ENCODE measurements around the gene TGM1.

TGM1 gene

DNA sequence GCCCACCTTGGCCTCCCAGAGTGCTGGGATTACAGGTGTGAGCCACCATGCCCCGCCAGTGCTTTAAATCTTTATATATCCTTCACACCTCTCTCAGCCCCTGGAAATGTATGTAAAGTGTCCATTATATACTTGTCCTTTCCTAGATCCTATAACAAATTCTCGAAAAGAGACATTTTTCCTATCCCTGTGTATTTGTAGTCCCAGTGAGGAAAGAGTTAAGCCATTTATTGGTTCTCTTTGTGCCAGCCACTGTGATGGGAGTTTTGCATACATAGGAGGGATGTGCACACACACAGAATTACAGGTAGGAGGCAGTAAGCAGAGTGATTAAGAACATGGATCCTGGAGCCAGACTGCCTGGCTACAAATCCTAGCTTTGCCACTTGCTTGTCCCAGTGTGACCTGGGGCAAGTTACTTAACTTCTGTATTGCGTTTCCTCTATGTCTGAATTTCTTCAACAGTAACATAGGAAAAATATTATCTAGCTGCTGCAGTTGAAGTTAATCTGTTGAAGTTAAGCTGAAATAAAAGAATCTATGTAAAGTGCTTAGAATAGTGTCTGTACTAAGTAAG, 10.5 kb upstream of the TGM1 start:
- no peak for DNase-seq (ENCODE audit: low spot score)
- POLR2A ChIA-PET (ENCODE audit: low non-redundant PET): interaction anchor here (0.6 to 0.9 kb wide), 2 partner anchors 11 to 182 kb away, joined by 3 to 4 read pairs; no protein-coding TSS in a partner anchor
- TF ChIP-seq, protein P1, sequence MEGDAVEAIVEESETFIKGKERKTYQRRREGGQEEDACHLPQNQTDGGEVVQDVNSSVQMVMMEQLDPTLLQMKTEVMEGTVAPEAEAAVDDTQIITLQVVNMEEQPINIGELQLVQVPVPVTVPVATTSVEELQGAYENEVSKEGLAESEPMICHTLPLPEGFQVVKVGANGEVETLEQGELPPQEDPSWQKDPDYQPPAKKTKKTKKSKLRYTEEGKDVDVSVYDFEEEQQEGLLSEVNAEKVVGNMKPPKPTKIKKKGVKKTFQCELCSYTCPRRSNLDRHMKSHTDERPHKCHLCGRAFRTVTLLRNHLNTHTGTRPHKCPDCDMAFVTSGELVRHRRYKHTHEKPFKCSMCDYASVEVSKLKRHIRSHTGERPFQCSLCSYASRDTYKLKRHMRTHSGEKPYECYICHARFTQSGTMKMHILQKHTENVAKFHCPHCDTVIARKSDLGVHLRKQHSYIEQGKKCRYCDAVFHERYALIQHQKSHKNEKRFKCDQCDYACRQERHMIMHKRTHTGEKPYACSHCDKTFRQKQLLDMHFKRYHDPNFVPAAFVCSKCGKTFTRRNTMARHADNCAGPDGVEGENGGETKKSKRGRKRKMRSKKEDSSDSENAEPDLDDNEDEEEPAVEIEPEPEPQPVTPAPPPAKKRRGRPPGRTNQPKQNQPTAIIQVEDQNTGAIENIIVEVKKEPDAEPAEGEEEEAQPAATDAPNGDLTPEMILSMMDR (conservative IDR thresholded peaks at IDR 0.05; ENCODE audit: low read depth): no peak
- CTCF ChIA-PET: interaction anchor here (0.5 to 1.3 kb wide), 2 partner anchors 16 to 24 kb away, joined by 3 to 4 read pairs; no protein-coding TSS in a partner anchor
- peak overlapping the region; percentile 91 for H3K27ac ChIP-seq

GRCh38 chr14:24272467-24272866, 9.5 kb upstream of the TGM1 start:
- no peak overlapping the region for H3K27ac ChIP-seq
- CTCF ChIA-PET: interaction anchor here (0.6 to 1.0 kb wide), 3 partner anchors 9 to 114 kb away, joined by 3 read pairs; no protein-coding TSS in a partner anchor
- no peak for DNase-seq (ENCODE audit: low spot score)
- POLR2A ChIA-PET (ENCODE audit: low non-redundant PET): interaction anchor here (2.1 kb wide), 1 partner anchor 30 kb away, joined by 12 read pairs; the partner anchor contains the start of gene TINF2
- TF ChIP-seq, protein P1 (conservative IDR thresholded peaks at IDR 0.05; ENCODE audit: low read depth): no peak

- ChIA-PET POLR2A (ENCODE audit: low non-redundant PET) (interaction anchor here (2.1 kb wide), 1 partner anchor 30 kb away, joined by 12 read pairs; the partner anchor contains the start of gene TINF2), CTCF (interaction anchor here (0.6 to 1.0 kb wide), 4 partner anchors 10 to 114 kb away, joined by 3 to 4 read pairs (median 3); partner anchors contain the start of gene TINF2)
- TF ChIP-seq, protein P1 (conservative IDR thresholded peaks at IDR 0.05; ENCODE audit: low read depth): no peak
- DNase-seq (ENCODE audit: low spot score): no peak
- peak overlapping the region; percentile 96 for H3K27ac ChIP-seq
Measured at GRCh38 chr14:24271834-24272263, 8.9 kb upstream of the TGM1 start.

GRCh38 chr14:24271134-24271833, 8.3 kb upstream of the TGM1 start, which contains the start of gene RABGGTA:
TSS of gene RABGGTA (minus strand) at chr14:24271597. CDS start at chr14:24271115, 482 bp downstream.
- H3K27ac ChIP-seq: peak within 1 kb of the TSS; percentile 96
- peak; percentile 91 for DNase-seq (ENCODE audit: low spot score)
- CTCF ChIA-PET: interaction anchor here (0.6 to 1.0 kb wide), 4 partner anchors 11 to 131 kb away, joined by 3 to 4 read pairs (median 3); partner anchors contain the start of gene TINF2
- TF ChIP-seq, protein P1 (conservative IDR thresholded peaks at IDR 0.05; ENCODE audit: low read depth): peak; percentile 88
- POLR2A ChIA-PET (ENCODE audit: low non-redundant PET): interaction anchor here (0.7 to 2.1 kb wide), 3 partner anchors 12 to 29 kb away, joined by 3 to 12 read pairs (median 3); partner anchors contain the start of gene TINF2

DNA sequence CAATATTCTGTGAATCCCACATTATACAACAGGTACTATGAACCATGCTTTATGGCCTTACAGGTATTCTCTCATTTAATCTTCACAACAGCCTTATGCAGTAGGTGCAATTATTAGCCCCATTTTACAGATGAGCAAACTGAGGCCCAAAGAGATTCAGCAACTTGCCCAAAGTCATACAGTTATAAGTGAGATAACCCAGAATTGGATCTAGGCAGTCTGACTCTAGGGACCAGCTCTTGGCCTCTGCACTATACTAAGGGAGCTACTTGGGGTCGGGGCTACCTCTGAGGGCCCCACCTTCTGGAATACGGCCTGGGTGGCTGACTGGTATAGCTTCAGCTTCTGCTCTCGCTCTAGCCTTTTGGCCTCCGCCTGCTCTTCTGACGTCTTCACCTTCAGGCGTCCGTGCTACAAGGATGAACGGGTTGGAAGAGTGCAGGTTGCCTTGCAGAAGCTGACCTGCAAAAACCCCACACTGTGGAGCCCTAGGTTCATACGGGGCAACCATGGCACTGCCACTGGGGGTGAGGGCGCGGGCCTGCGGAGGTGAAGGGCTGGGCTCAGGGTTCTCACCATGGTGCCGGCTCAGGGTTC, 7.7 kb upstream of the TGM1 start:
- CTCF ChIA-PET: interaction anchor here (0.6 to 0.9 kb wide), 4 partner anchors 18 to 131 kb away, joined by 3 to 4 read pairs (median 3); partner anchors contain the start of gene TINF2
- DNase-seq (ENCODE audit: low spot score): no peak
- TF ChIP-seq, protein P1 (conservative IDR thresholded peaks at IDR 0.05; ENCODE audit: low read depth): no peak
- POLR2A ChIA-PET (ENCODE audit: low non-redundant PET): interaction anchor here (0.7 to 2.1 kb wide), 3 partner anchors 11 to 28 kb away, joined by 3 to 12 read pairs (median 3); partner anchors contain the start of gene TINF2
- H3K27ac ChIP-seq: peak overlapping the region; percentile 96

Data from RWPE1 (cell line).